AG09309 (cell line): Measurements from ENCODE around the gene RRP7A.
"Not testable (repeated sequence)": the region's sequence is repeated elsewhere in the genome, so short reads cannot be mapped to it uniquely, and the experiment has no call there.

Experiments used
- DNase-seq: peaks from one replicate; pipeline ENCODE4 v3.0.0-alpha.2; 2010; ENCODE audit warnings: low read depth
- H3K4me3 ChIP-seq: 2 replicates; pipeline ENCODE4 v1.5.1; 2011; ENCODE audit warnings: mild to moderate bottlenecking, low read depth, low read length, moderate library complexity; ENCODE audit not compliant: control insufficient read depth
- TF ChIP-seq, protein P1 (sequence below): IDR thresholded peaks from 2 replicates; pipeline ENCODE4 v1.5.1; 2011; ENCODE audit warnings: mild to moderate bottlenecking, low read depth, low read length, inconsistent platforms; ENCODE audit not compliant: insufficient read depth, control insufficient read depth; ENCODE audit errors: missing control alignments

RRP7A gene

DNA sequence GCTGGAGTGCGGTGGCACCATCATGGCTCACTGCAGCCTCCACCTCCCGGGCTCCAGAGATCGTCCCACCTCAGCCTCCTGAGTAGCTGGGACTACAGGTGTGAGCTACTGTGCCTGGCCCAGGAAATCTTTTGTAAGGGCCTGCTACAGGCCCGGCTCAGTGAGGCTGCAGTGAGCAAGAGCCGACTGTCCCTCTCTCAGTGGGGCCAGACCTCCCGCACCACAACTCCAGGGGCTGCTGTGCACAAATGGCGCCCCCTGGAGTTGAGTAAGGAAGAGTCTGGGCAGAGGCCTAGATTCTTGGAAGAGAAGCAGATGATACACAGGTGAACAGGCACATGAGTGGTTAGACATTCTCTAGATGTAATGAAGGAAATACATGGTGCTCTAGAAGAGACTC lies 41.2 kb upstream of the RRP7A start:
- no peak for DNase-seq
- H3K4me3 ChIP-seq, result no peak overlapping the region
- TF ChIP-seq, protein P1, sequence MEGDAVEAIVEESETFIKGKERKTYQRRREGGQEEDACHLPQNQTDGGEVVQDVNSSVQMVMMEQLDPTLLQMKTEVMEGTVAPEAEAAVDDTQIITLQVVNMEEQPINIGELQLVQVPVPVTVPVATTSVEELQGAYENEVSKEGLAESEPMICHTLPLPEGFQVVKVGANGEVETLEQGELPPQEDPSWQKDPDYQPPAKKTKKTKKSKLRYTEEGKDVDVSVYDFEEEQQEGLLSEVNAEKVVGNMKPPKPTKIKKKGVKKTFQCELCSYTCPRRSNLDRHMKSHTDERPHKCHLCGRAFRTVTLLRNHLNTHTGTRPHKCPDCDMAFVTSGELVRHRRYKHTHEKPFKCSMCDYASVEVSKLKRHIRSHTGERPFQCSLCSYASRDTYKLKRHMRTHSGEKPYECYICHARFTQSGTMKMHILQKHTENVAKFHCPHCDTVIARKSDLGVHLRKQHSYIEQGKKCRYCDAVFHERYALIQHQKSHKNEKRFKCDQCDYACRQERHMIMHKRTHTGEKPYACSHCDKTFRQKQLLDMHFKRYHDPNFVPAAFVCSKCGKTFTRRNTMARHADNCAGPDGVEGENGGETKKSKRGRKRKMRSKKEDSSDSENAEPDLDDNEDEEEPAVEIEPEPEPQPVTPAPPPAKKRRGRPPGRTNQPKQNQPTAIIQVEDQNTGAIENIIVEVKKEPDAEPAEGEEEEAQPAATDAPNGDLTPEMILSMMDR, result peak; percentile 52

DNA sequence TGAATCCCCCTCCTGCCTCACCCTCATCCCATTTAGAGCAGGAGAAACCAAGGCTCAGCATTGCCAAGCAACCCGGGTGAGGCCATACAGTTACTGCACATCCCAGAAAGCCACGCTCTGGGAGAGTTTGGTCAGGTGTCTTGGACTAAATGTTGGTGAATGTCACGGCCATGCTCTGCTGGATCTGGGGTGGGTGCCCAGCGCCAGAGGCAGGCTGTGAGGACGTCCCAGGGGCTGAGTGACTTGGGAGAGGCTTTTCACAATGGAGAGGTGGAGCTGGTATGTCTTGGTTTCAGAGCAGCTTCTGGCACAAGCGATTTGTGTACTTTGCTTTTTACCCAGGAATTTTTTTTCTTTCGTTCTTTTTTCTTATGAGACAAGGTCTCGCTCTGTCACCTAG lies 40.8 kb upstream of the RRP7A start:
- TF ChIP-seq, protein P1, result no peak
- DNase-seq, result no peak
- no peak overlapping the region for H3K4me3 ChIP-seq

DNA sequence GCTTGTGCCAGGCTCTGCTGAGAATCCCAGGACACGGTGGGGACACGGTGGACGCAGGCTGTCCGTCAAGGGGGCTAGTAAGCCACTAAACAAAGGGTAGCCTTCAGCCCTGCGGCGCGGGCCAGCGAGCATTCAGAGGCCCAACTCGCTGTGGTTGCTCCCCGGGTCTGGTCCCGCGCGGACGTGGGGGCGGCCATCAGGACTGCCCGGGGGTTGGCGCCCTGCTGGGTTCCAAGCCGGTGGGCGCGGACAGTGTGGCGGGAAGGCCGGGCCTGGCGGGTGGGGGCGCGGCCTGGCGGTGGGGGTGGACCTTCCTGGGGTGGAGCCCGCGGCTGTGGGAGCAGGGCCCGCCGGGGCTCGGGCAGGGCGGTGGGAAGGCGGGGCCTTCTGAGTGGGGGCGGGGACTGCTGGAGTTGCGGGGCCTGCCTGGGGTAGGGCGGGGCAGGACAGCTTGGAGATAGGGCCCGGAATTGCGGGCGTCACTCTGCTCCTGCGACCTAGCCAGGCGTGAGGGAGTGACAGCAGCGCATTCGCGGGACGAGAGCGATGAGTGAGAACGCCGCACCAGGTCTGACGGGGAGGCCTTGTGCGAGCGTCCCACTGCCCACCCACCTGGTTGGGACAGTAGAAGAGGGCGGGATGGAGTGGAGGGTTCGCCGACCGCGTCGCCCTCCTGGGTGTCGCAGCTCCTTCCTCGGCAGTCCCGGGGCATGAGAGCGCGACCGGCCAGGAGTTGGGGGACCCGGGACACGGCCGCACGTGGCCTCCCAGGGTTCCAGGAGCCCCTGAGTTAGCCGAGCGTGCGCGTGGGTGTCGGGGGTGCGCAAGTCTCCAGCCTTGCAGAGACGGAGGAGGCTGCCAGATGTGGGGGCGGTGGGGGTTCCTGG lies 34.1 kb upstream of the RRP7A start, which contains the start of gene SERHL2:
Gene SERHL2, plus strand, starts transcription at position 482 of the 887 bp plus-strand sequence. Its CDS starts 65 bp downstream, at position 547.
- peak; percentile 8 for DNase-seq
- peak within 1 kb of the TSS; percentile 69 for H3K4me3 ChIP-seq
- TF ChIP-seq, protein P1, result no peak

DNA sequence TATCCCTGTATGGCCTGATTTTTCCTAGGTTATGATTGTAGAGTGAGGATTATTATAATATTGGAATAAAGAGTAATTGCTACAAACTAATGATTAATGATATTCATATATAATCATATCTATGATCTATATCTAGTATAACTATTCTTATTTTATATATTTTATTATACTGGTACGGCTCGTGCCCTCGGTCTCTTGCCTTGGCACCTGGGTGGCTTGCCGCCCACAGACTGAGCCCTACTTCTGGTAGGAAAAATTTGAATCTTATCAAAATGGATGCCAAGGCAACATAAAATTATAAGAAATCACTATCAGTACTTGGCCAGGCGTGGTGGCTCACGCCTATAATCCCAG lies 32.7 kb upstream of the RRP7A start:
- H3K4me3 ChIP-seq, DNase-seq: not testable (repeated sequence)

DNA sequence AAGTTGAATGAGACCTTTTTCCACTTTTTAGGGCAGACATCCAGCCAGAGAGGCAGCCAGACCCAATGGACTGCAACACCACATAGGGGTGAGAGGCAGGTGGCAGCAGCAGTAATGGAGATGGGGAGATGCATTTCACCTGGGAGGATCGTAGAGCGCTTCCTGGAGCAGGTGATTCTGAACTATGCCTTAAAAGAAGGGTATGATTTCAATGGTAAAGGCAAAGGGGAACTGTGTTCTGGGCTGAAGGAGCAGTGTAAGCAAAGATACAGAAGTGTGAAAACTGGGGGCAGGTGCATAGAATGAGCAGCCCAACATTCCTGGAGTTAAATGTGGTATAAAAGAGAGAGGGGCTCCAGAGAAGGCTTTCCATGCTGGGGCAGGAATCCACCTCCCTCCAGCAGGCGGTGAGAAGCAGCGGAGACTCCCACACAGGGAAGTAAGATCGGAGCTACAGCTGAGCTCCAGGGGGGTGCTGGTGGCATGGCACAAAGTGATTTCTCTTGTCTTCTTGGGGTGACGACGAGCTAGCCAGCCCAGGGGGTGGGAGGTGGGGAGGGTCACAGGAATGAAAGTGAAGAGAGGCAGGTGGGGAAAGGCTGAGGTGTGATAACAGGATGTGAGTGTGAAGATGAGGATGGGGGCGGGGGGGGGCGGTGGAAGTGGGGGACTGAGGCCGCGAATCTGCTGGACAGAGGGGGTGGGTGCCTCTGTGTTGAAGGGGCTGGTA lies 29.9 kb upstream of the RRP7A start:
- H3K4me3 ChIP-seq, result no peak overlapping the region
- DNase-seq, result no peak
- TF ChIP-seq, protein P1, result no peak

DNA sequence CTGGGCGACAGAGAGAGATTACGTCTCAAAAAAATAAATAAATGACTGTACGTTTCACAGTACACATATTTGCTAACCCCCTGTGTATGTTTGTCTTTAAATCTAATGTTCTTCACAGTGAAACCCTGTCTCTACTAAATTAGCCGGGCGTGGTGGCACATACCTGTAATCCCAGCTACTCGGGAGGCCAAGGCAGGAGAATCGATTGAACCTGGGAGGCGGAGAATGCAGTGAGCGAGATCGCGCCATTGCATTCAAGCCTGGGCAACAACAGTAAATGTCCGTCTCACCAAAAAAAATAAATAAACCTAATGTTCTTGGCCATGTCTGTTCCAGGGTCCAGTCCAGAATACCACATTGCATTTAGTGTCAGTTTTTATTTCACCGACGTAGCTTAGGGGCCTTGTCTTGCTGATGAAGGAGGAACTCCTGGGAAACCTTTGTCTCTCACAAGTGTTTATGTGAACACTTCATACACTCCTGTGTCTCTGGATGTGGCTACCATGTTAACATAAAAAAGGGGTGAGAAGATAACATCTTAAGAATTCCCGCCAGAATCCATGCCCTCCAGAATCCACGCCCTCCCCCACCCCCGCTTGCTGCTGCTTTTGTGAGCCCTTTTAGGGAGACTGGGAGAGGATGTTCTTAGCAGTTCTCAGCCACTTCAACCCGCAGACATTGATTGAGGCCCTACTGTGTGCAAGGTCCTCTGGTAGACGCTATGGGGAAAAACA lies 29.2 kb upstream of the RRP7A start:
- TF ChIP-seq, protein P1, result no peak
- DNase-seq, result no peak
- H3K4me3 ChIP-seq, result no peak overlapping the region

DNA sequence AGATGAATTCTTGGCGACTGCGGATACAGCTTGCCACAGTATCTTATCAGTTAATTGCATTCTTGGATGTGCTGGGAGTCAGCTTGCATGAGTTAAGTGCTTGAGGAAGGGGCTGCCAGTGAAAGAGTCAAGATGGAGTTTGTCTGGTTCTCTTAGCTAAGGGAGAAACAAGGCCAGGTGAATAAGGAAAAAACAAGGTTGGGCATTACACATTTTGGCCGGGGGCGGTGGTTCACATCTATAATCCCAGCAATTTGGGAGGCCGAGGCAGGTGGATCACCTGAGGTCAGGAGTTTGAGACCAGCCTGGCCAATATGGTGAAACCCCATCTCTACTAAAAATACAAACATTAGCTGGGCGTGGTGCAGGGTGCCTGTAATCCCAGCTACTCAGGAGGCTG lies 28.5 kb upstream of the RRP7A start:
- DNase-seq, H3K4me3 ChIP-seq: not testable (repeated sequence)
